H1 (cell line): Measurements from ENCODE around the gene PPP2R2D. TPM values are rescaled to one million over a fixed set of nuclear protein-coding genes. Genes with fewer than 3 reads are reported as not detected.

ENCODE experiments used
- CHD7 ChIP-seq: fragments of 300-600 bp; sonication (generic); IDR thresholded peaks from 2 replicates; pipeline ENCODE4 v1.7.1; 2012; ENCODE audit warnings: low read length, moderate library complexity, mild to moderate bottlenecking, inconsistent platforms; ENCODE audit not compliant: insufficient replicate concordance
- EGR1 ChIP-seq: IDR thresholded peaks from 2 replicates; pipeline ENCODE4 v1.6.1; 2011; ENCODE audit warnings: low read depth, low read length, borderline replicate concordance
- KDM5A ChIP-seq: fragments of 200-600 bp; IDR thresholded peaks from 2 replicates; pipeline ENCODE4 v1.7.1; 2012; ENCODE audit warnings: mild to moderate bottlenecking, low read length, inconsistent platforms, mixed read lengths
- MAX ChIP-seq: IDR thresholded peaks from 2 replicates; pipeline ENCODE4 v1.6.1; 2012; ENCODE audit warnings: inconsistent platforms
- PHF8 ChIP-seq: fragments of 200-600 bp; sonication (generic); conservative IDR thresholded peaks from 2 replicates; pipeline ENCODE4 v1.7.1; 2012; ENCODE audit warnings: low read depth, mild to moderate bottlenecking, inconsistent platforms, low read length, moderate library complexity
- RXRA ChIP-seq: IDR thresholded peaks from 2 replicates; pipeline ENCODE4 v1.6.1; 2011; ENCODE audit warnings: low read depth, mild to moderate bottlenecking, low read length, moderate library complexity; ENCODE audit not compliant: insufficient read depth
- SRF ChIP-seq: IDR thresholded peaks from 2 replicates; pipeline ENCODE4 v1.6.1; 2011; ENCODE audit warnings: mild to moderate bottlenecking, low read depth, low read length, moderate library complexity
- polyA plus RNA-seq, 7 experiments: library from polyadenylated mRNA; depleted of rRNA in 3 of 7; stranded (reverse) in 5 of 7; unstranded in 2 of 7; fragments of >200 nt in 5 of 7; fragments of 200-250 nt in 2 of 7; gene quantifications; 1 replicate in 5 of 7; 2 replicates in 1 of 7; 4 replicates in 1 of 7; pipeline versions ENCODE4 v1.2.1 to v1.2.3, GENCODE V29; 2011 to 2013; ENCODE audit warnings: missing spikeins in 2 of 7, mixed read lengths in 2 of 7
- total RNA-seq: library from RNA; stranded (reverse); fragmentation: NEBNext Ultra II Directional; extraction: Animal tissue kit (Norgen Biotek cat#: 25700); gene quantifications from 2 replicates; pipeline ENCODE4 v1.2.1, GENCODE V29; 2021

The PPP2R2D gene
- total and polyA plus RNA-seq, 2 of the 8 experiments (the other 6 are each of a cell fraction or from before 2014, with no cell fraction given) = 25.4 to 32.8 TPM

- TF ChIP-seq CHD7 (no peak), PHF8 (no peak), SRF (no peak), MAX (no peak), EGR1 (no peak), KDM5A (no peak), RXRA (no peak)
Measured at GRCh38 chr10:132004052-132004451, 103.2 kb downstream of the PPP2R2D start (continued).
